Right cardiac atrium (tissue), 5 donors: ENCODE results near the gene TSC22D1. TPM values are rescaled to one million over a fixed set of nuclear protein-coding genes. Genes with fewer than 3 reads are reported as not detected.
"Not testable (repeated sequence)": the region's sequence is repeated elsewhere in the genome, so short reads cannot be mapped to it uniquely, and the experiment has no call there.

Experiments used
- ATAC-seq, 2 donors: fragments of 200-7000 bp; cut with Tn5 transposase; one replicate each; pipeline versions ENCODE4 v1.8.0 to v1.9.1; 2020; ENCODE audit warnings: moderate library complexity in 2 of 2, mild to moderate bottlenecking in 1 of 2
- DNase-seq, 3 donors: peaks; one replicate each; pipeline ENCODE4 v3.0.0-alpha.2; 2020
- H3K27ac ChIP-seq: one replicate; pipeline ENCODE4 v1.5.1; 2013; ENCODE audit warnings: mild to moderate bottlenecking, low read length, control low read depth, moderate library complexity
- H3K27me3 ChIP-seq: one replicate; pipeline ENCODE4 v1.6.1; 2013; ENCODE audit not compliant: control insufficient read depth, insufficient read depth
- H3K4me1 ChIP-seq: one replicate; pipeline ENCODE4 v1.6.1; 2013; ENCODE audit warnings: low read length; ENCODE audit not compliant: control insufficient read depth, insufficient read depth
- H3K4me3 ChIP-seq: one replicate; pipeline ENCODE4 v1.5.1; 2013; ENCODE audit warnings: low read length, control low read depth
- H3K9me3 ChIP-seq: one replicate; pipeline ENCODE4 v1.6.1; 2013; ENCODE audit warnings: low read length; ENCODE audit not compliant: control insufficient read depth
- WGBS: extraction: QIAGEN DNeasy Blood & Tissue Kit; methylation state at CpG from one replicate; pipeline ENCODE4 v1.1.7; 2013; 5-methylcytosine and 5-hydroxymethylcytosine counted together
- intact Hi-C, 4 donors: fragments of 100-400 bp; cut with DNase I; formaldehyde crosslinking; loops; one replicate each; pipeline versions ENCODE4 v1.11.0 to v1.14.0; 2022 to 2023
- polyA plus RNA-seq: library from polyadenylated mRNA; stranded (reverse); fragments of 200-250 nt; gene quantifications from one replicate; pipeline ENCODE4 v1.2.3, GENCODE V29; 2013
- total RNA-seq, 4 donors: library from RNA; stranded (reverse); fragmentation: NEBNext Ultra II Directional; extraction: Animal tissue kit (Norgen Biotek cat#: 25700); gene quantifications; one replicate each; pipeline ENCODE4 v1.2.1, GENCODE V29; 2021
- donor health status: healthy with polysubstance abuse.
- donor health status: DM: no; HTN: yes; CAD: no.
- donor health status: DM: no; HTN: no; CAD: no.
- donor health status: DM: no; HTN: yes; CAD: no; lungs with severe emphysema.
- donor health status: DM: yes; HTN: yes; CAD: no.

TSC22D1 gene
- total and polyA plus RNA-seq, 5 donors, result 90.8 to 163 (median 133) TPM

DNA sequence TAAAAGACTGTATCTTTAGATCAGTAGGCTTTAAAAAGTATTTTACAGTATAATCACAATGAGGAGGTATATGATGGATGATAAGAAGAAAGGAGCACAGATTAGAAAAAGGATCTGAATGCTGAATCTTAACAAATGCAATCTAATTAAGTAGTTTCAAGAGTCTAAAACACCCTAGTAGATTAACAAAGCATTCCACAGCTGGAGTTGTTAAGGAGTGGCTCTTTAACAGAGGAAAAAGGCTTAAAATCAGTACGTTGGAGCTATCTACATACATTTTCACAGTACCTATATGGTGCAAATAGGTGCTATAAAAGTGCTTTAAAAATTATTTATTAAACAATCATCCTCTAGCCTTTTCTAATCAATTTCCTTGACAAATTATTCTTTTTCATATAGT lies 34.5 kb downstream of the TSC22D1 start:
- Histone ChIP-seq H3K9me3 (no peaks in the 10 kb centered on the region), H3K4me1 (no peaks in the 10 kb centered on the region), H3K4me3 (no peak overlapping the region), H3K27ac (no peak overlapping the region), H3K27me3 (no peaks in the 10 kb centered on the region)
- ATAC-seq (no peak), DNase-seq (no peak)
- intact Hi-C loops, result no loop called here
- 66% methylated on average over 1 of the region's 1 CpG for WGBS

- intact Hi-C loops, result no loop called here
- Histone ChIP-seq H3K4me1 (no peaks in the 10 kb centered on the region), H3K4me3 (no peak overlapping the region), H3K27ac (no peak overlapping the region), H3K27me3 (no peaks in the 10 kb centered on the region), H3K9me3 (no peaks in the 10 kb centered on the region)
- DNase-seq (no peak), ATAC-seq (no peak)
- WGBS, result 84% methylated on average over 4 of the region's 4 CpGs
Observed at GRCh38 chr13:44540761-44541434, 35.2 kb downstream of the TSC22D1 start.

DNA sequence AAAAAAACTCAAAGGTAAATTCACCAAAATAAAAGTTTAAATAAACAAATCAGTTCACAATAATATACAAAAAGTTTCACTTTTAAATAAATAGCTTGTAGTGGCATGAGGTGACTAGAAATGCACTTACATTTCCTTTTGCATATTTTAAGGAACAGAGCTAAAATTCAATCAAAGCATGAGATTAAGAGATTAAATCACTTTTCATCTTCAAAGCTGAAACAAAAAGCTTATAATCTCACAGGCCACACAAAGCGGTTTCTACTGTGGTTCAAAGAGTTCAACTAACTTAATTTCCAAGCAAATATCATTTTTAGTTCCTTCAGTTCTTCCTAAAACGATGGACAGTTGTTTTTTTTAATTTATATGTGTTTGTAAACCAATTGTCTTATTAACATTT lies 38.9 kb downstream of the TSC22D1 start:
- H3K27ac ChIP-seq, result no peak overlapping the region
- no peaks in the 10 kb centered on the region for H3K4me1 ChIP-seq
- ATAC-seq (no peak), DNase-seq (no peak)
- no peaks in the 10 kb centered on the region for H3K27me3 ChIP-seq
- intact Hi-C loops, result no loop called here
- WGBS, result 80% methylated on average over 2 of the region's 2 CpGs
- H3K9me3 ChIP-seq, result no peaks in the 10 kb centered on the region
- no peak overlapping the region for H3K4me3 ChIP-seq

DNA sequence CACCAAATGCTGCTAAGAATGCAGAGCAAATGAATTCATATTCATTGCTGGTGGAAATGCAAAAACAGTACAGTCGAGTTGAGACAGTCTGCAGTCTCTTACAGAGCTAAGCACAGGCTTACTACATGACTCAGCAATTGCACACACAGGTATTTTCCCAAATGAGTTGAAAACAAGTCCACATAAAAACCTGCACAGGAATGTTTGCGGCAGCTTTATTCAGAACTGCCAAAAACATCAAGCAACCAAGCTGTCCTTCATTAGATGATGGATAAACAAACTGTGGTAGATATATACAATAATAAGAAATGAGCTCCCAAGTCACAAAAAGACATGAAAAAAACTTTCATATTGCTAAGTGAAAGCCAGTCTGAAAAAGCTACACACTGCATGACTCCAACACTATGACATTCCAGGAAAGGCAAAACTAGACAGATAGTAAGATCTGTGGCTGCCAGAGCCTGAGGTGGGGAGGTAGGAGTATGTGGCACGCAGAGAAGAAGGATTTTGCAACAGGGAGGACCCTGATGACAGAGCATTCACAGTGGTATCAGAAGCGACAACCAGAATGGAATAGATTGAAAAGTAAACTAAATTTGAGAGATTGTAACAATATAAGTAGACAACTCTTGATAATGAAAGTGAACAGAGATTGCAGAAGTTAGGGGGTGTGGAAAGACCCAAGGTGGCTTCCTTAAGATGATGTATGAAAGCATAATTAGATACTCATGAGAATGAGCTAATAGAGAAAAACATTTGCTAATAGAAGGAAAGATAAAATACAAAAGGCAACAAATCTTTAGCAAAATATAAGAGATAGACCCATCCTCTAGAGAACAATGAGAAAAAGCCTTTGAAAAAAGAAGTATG lies 52.7 kb downstream of the TSC22D1 start:
- Histone ChIP-seq H3K27me3 (no peaks in the 10 kb centered on the region), H3K9me3 (no peaks in the 10 kb centered on the region), H3K4me1 (peaks cover 2% of the 10 kb centered on the region), H3K4me3 (no peak overlapping the region), H3K27ac (no peak overlapping the region)
- ATAC-seq (peak in 1 of 2 donors; percentile 32), DNase-seq (no peak)
- WGBS, result 68% methylated on average over 4 of the region's 4 CpGs
- intact Hi-C loops, result no loop called here

DNA sequence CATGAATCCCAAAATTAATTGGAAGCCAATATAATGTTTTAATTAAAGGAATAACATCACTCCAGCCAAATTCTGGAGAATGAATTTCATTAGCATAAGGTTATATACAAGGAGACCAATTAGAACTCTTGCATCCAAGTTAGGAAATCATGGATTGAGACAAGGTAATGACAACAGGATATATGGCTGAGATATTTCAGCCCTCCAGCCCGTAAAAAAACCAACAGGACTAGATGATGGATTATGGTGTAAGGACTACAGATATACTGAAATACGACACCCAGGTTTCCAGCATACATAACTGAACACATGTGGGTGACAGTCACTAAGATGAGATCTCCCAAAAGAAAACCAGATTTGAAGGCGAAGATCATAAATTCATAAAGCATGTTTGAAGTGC lies 56.5 kb downstream of the TSC22D1 start:
- Histone ChIP-seq H3K4me3 (no peak overlapping the region), H3K27me3 (no peaks in the 10 kb centered on the region), H3K4me1 (peaks cover 2% of the 10 kb centered on the region), H3K9me3 (no peaks in the 10 kb centered on the region), H3K27ac (no peak overlapping the region)
- ATAC-seq (no peak), DNase-seq (no peak)
- 78% methylated on average over 3 of the region's 3 CpGs for WGBS
- intact Hi-C loops, result no loop called here

DNA sequence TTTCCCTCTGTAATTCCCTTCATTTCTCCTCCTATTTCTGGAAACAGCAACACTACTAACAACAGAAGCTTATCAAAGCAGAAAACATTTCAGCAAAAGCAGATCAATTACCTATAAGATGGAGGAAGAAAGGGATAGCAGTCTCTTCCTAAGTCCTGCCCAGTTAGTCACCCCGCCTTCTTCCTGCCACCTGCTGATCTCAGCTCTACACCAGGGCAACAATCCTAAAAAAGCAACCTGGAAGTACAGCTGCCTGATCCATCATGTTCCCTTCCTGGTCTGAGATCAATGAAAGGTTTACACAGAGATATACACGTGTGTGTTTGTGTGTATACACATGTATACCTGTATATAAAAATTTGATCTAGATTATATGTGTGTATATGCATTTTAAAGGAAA lies 59.4 kb downstream of the TSC22D1 start:
- Histone ChIP-seq H3K27me3 (no peaks in the 10 kb centered on the region), H3K9me3 (no peaks in the 10 kb centered on the region), H3K4me1 (no peaks in the 10 kb centered on the region), H3K4me3 (no peak overlapping the region), H3K27ac (no peak overlapping the region)
- ATAC-seq, result no peak
- WGBS, result 73% methylated on average over 2 of the region's 2 CpGs
- no peak for DNase-seq
- intact Hi-C loops, result no loop called here

GRCh38 chr13:44514278-44514677 lies 61.9 kb downstream of the TSC22D1 start:
- H3K9me3 ChIP-seq, result no peaks in the 10 kb centered on the region
- H3K27ac ChIP-seq, result no peak overlapping the region
- H3K27me3 ChIP-seq, result no peaks in the 10 kb centered on the region
- H3K4me3 ChIP-seq, result no peak overlapping the region
- ATAC-seq (no peak), DNase-seq (no peak)
- 72% methylated on average over 6 of the region's 6 CpGs for WGBS
- intact Hi-C loops, result no loop called here
- no peaks in the 10 kb centered on the region for H3K4me1 ChIP-seq

GRCh38 chr13:44509853-44510252 lies 66.3 kb downstream of the TSC22D1 start:
- intact Hi-C loops, result not testable (repeated sequence)
- 94% methylated on average over 6 of the region's 6 CpGs for WGBS

DNA sequence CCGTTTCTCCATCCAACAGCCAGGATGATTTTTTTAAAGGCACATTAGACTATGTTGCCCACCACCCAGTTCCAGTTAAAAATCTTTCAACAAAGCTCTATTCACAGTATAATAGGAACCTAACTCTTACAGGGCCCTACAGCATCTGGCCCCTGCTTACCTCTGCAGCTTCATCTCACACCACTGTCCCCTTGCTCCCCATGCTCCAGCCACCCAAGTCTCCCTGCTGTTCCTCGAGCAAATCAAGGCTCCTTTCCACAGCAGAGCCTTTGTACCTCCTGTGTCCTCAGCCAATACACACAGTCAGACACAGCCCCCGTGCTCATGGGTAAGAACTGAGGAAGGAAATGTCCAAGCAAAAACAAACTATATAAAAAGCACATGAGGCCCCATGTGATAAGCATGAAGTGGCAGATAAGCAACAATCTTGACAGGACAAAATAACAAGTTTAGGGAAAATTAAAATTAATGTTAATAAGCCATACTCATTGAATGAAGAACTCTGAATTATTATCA lies 67.5 kb downstream of the TSC22D1 start:
- Histone ChIP-seq H3K27me3 (no peaks in the 10 kb centered on the region), H3K4me1 (no peaks in the 10 kb centered on the region), H3K4me3 (no peak overlapping the region), H3K9me3 (no peaks in the 10 kb centered on the region), H3K27ac (no peak overlapping the region)
- WGBS, result 46% methylated on average over 3 of the region's 3 CpGs
- intact Hi-C loops, result no loop called here
- DNase-seq (no peak), ATAC-seq (peak in 1 of 2 donors; percentile 42)

More at GRCh38 chr13:44509853-44510252, 66.3 kb downstream of the TSC22D1 start:
- not testable (repeated sequence) for H3K4me3 ChIP-seq, H3K4me1 ChIP-seq, DNase-seq, H3K9me3 ChIP-seq, H3K27ac ChIP-seq, ATAC-seq, H3K27me3 ChIP-seq

- Histone ChIP-seq H3K27me3 (no peaks in the 10 kb centered on the region), H3K4me3 (no peak overlapping the region), H3K4me1 (no peaks in the 10 kb centered on the region), H3K27ac (no peak overlapping the region), H3K9me3 (no peaks in the 10 kb centered on the region)
- ATAC-seq (no peak), DNase-seq (no peak)
- 85% methylated on average over 4 of the region's 4 CpGs for WGBS
- intact Hi-C loops, result no loop called here
Observed at GRCh38 chr13:44507639-44508038, 68.5 kb downstream of the TSC22D1 start.

GRCh38 chr13:44506719-44507118 lies 69.4 kb downstream of the TSC22D1 start:
- Histone ChIP-seq H3K4me1 (no peaks in the 10 kb centered on the region), H3K4me3 (no peak overlapping the region), H3K9me3 (no peaks in the 10 kb centered on the region), H3K27me3 (no peaks in the 10 kb centered on the region), H3K27ac (no peak overlapping the region)
- 99% methylated on average over 1 of the region's 1 CpG for WGBS
- ATAC-seq (no peak), DNase-seq (no peak)
- intact Hi-C loops, result no loop called here
